ENCODE results near the gene DRC3.

Gene DRC3

DNA sequence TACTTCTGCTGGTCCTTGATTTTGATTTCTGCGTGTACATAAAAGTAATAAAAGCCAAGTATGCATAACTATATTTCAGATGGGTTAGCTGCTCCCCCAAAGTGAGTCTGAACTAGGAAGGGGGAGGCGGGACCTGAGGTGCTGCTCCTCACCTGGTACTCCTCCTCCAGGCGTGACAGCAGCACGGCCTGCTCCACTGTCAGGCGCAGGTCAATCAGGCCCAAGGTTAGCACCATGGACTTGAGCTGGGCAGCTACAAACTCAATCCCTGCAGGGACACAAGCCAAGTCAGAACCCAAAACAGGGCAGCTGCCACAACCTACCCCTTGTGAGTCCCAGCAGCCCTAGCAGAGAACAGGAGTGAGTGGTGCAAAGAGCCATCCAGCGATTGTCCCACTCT lies 48.3 kb downstream of the DRC3 start:
- no peak for DNase-seq (ENCODE audit: low read depth in 2 of 2)

DNA sequence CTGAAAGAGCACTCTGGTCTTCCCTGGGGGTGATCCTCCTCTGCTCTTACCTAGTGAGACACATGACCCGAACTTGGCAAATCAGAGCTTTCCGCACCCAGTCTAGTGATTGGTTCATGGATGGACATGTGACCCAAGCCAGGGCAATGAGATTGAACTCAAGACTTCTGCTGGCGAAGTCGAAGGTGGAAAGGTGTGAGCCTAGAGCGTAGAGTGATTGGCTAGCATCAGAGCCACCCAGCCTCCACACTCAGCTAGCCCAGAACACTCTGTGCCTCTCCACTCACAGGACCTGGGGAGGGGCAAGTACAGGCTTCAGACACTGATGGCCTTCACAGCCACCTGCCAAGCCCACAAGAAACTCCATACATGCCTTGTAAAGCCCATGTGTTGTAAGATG lies 48.7 kb downstream of the DRC3 start:
- DNase-seq (ENCODE audit: low read depth in 2 of 2), result no peak

GRCh38 chr17:18025241-18025944 lies 52.7 kb downstream of the DRC3 start:
- peak; percentile 10 to 11 for DNase-seq (ENCODE audit: low read depth in 2 of 2)

- peak in 1 of 2 donors; percentile 18 for DNase-seq (ENCODE audit: low read depth in 2 of 2)
Observed at GRCh38 chr17:18025945-18026776, 53.5 kb downstream of the DRC3 start.

- no peak for DNase-seq (ENCODE audit: low read depth in 2 of 2)
Observed at GRCh38 chr17:18027280-18027679, 54.6 kb downstream of the DRC3 start.

GRCh38 chr17:18028114-18028951 lies 55.7 kb downstream of the DRC3 start:
- no peak for DNase-seq (ENCODE audit: low read depth in 2 of 2)

GRCh38 chr17:18028952-18029540 lies 56.4 kb downstream of the DRC3 start:
- no peak for DNase-seq (ENCODE audit: low read depth in 2 of 2)

DNA sequence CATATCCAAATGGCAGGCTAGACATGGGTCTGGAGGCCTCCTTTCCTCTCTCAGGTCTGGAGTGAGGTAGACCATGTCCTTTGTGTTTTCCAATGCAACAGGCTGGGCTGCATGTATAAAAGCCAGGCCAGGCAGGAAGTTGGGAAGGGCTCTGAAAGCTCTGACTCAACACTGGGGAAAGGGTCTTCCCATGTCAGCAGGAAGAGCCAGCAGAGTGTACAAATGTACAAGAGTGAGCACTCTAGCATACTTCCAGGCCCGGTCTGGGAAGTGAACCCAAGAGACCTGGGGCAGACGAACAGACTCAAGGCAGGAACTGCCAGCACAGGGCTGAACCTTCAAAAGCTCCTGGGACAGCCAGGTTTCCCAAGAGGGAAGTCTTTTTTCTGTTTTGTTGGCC lies 59.3 kb downstream of the DRC3 start:
- DNase-seq (ENCODE audit: low read depth in 2 of 2), result no peak

GRCh38 chr17:18033442-18034099 lies 60.9 kb downstream of the DRC3 start:
- DNase-seq (ENCODE audit: low read depth in 2 of 2), result peak; percentile 7 to 22

DNA sequence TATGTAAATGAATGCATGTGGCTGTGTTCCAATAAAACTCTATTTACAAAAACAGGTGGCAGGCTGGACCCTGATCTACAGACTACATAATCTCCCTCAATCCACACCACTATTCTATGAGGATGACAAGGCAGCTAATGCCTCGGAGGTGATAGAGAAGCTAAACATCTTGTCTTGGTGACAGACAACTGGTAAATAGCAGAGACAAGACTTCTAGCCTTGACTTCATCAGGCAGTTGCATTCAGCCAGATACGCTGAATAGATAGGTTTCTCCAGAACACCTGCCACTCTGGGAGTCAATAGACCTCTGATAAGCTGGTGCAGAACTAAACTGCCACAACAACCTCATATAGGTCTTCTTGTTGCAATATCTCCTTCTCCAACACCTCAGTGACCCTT lies 63.0 kb downstream of the DRC3 start:
- no peak for DNase-seq (ENCODE audit: low read depth in 2 of 2)

GRCh38 chr17:18037486-18037885 lies 64.8 kb downstream of the DRC3 start:
- no peak for DNase-seq (ENCODE audit: low read depth in 2 of 2)

DNA sequence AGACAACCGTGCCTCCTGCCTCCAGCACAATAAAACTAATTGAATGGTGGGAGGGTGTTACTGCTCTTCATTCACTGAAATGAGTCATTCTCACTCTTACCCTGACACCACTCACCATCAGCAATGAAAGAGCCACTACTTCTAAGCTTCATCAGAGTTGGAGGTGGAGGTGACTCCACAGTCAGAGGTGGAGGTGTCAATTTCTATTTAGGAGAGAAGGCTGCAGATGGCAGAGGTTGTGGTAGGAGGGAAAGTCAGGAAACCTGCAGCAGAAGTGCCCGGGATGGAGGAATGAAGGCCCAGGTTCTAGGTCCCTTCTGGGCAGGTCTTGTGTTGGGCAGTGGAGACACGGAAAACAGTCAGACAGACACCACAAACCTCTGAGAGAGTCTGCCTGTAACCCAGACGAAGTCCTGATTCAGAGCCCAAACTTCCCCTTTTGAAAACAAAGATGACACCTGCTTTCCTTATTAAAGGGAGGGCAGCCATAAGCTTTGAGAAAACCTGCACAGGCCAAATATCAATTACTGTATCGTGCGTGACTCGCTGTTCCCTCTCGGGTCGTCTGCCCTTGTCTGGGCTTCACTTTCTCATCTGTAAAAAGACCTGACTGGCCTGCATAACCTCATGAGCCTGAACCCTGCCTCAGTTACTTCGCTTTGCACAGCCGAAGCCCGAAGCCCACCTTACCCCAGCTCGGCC lies 65.6 kb downstream of the DRC3 start:
- DNase-seq (ENCODE audit: low read depth in 2 of 2), result peak in 1 of 2 donors; percentile 10

DNA sequence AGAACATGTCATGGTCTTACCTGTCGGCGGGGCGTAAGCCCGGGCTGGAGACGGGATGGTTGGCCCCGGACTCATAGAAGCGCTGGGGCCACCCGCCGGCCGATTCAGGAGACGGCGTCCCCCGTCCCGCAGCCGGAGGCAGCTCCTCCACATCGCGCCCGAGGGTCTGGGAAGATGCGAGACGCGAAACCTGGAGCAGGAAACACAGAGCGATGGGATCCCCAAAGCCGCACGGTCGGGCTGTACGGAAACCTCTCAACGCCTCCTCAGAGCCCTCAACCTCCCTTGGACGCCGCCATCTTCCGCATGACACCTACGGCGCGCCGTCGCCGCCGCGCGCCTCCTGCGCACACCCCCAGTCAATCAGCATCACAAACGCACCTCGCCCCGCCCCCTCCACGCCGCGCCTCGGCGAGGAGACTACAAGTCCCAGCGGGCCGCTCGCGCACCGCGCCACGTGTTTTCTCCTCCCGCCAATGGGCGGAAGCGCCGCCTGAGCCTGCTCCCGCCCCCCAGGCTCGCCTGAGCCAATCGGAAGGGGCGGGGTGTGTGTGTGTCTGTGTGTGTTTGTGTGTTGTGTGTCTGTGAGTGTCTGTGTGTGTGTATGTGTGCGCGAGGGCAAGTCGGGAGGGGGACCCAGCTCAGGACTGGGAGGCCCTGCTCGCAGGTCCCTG lies 66.3 kb downstream of the DRC3 start, which contains the start of the genes ATPAF2 and GID4:
TSS of gene ATPAF2 (minus strand) at position 308 of the 674 bp plus-strand sequence. CDS start at position 153, 155 bp downstream.
TSS of gene GID4 (plus strand) at position 548 of the 674 bp plus-strand sequence. CDS start at position 605, 57 bp downstream.
- peak; percentile 100 for DNase-seq (ENCODE audit: low read depth in 2 of 2)

- peak; percentile 5 to 8 for DNase-seq (ENCODE audit: low read depth in 2 of 2)
Observed at GRCh38 chr17:18039535-18040260, 67.0 kb downstream of the DRC3 start.

DNA sequence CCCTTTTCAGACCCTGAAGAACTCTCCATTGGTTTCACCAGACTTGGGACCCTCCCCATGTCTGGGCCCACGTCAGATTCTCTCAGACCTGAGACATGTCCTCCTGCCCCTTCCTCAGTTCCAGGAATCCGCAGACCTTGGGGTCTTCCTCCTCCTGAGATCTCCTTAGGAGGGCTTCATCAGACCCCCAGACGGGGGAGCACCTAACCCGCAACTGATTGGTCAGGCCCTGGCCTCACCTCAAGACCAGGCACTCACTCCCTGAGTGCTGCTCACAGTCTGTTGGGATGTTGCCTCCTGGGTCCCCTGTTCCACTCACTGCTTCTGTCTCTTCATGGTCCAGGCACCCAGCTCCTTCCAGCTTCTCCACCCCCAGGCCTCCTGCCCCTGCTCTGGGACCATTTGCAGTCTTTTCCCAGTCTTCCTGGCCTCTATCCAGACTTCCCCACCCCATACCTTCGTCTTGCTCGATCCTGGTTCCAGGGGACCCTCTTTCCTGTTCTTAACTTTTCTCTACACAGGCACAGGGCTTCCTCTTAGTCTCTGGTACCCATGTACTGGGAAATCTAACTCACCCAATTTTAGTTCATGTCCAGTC lies 67.7 kb downstream of the DRC3 start:
- DNase-seq (ENCODE audit: low read depth in 2 of 2), result no peak

- DNase-seq (ENCODE audit: low read depth in 2 of 2), result no peak
Observed at GRCh38 chr17:18041776-18042175, 69.1 kb downstream of the DRC3 start.

DNA sequence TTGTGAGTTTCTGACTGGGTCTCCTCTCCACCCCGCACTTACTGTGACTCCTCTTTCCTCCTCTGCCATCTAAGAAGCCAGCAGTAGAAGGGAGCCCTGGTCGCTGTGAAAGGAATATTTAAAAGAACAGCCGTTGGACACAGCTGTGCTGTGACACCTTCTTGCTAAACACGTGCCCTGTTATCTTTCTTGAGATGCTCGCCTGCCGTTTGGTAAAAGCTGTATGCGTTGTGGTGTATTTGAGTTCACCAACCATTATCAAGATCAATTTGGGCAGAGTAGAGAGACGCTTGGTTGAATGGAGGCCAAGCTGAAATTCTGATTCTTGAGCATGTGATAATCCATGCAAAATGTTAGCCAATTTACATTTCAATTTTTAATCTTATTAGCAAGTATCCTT lies 70.3 kb downstream of the DRC3 start:
- no peak for DNase-seq (ENCODE audit: low read depth in 2 of 2)

DNA sequence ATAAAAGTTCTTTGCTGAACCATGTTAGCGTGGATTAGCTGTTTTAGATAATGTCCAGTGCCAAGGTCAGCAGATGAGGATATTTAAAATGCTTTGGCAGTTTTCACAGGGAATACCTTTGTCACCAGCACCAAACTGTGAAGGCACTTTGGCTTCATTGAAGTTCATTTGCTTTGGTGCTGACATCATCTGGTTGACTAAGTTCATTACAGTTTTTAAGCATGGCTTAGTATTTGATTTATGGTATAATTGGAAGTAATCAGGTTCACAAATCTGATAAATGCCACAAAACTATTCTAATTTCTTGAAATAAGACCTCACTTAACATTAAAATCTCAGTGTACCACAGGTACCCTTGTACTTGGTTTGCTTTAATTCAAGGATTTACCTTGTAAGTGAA lies 70.8 kb downstream of the DRC3 start:
- DNase-seq (ENCODE audit: low read depth in 2 of 2), result no peak

DNA sequence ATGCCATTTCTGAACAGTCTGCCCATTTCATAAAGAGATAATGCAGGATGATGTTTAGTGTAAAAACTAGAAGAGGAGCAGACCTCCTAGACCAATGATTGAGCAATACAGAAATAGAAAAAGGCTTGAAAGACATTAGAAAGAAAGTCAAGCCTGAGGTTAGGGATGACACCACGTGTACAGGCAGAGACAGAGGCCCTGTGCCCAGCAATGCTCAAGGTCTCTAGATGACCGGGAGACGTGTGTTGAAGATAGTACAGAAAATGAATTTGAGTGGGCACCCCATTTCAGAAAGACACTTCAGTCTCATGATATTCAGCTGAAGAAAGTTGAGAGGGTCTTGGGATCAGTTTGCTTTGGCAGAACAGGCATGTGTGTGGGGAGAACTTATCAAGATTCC lies 71.9 kb downstream of the DRC3 start:
- no peak for DNase-seq (ENCODE audit: low read depth in 2 of 2)
